IMR-90 (cell line): ENCODE measurements around the gene XYLT2. TPM values are rescaled to one million over a fixed set of nuclear protein-coding genes. Genes with fewer than 3 reads are reported as not detected.

ENCODE experiments used
- ATAC-seq: fragments of 200-7000 bp; cut with Tn5 transposase; 2 replicates; pipeline ENCODE4 v1.9.1; 2020; ENCODE audit warnings: low read depth, mild to moderate bottlenecking, moderate library complexity
- BruUV-seq: library from RNA; stranded (reverse); fragments of 400-500 nt; replicated peaks from 2 replicates; lab custom pipeline; 2021; lab: Mats Ljungman, UMichigan
- CTCF ChIA-PET: fragments of 300-600 bp; formaldehyde crosslinking; extraction: SDS; loops from one replicate; lab custom pipeline; 2021; ENCODE audit warnings: antibody characterized with exemption; lab: Yijun Ruan, JAX
- POLR2A ChIA-PET: fragments of 300-600 bp; sonication (Branson Sonifier 250); formaldehyde crosslinking; loops from one replicate; lab custom pipeline; 2022; ENCODE audit warnings: antibody characterized with exemption; ENCODE audit not compliant: unreplicated experiment; lab: Charles Lee
- DNase-seq: peaks from one replicate; pipeline ENCODE4 v3.0.0; 2013
- H2AFZ ChIP-seq: replicated peaks from 2 replicates; pipeline ENCODE3; 2013; ENCODE audit warnings: low read length, mild to moderate bottlenecking; ENCODE audit not compliant: poor library complexity
- H2AK5ac ChIP-seq: 2 replicates; pipeline ENCODE4 v1.6.1; 2013; ENCODE audit warnings: low read depth, low read length, inconsistent platforms
- H2AK9ac ChIP-seq: replicated peaks from 2 replicates; pipeline ENCODE3; 2013; ENCODE audit warnings: mild to moderate bottlenecking, low read depth, low read length, moderate library complexity; ENCODE audit not compliant: poor library complexity
- H2BK120ac ChIP-seq: 2 replicates; pipeline ENCODE4 v1.6.1; 2013; ENCODE audit warnings: low read depth, low read length, inconsistent platforms
- H2BK15ac ChIP-seq: 3 replicates; pipeline ENCODE4 v1.6.1; 2013; ENCODE audit warnings: low read depth, low read length, inconsistent platforms
- H2BK20ac ChIP-seq: 2 replicates; pipeline ENCODE4 v1.6.1; 2013; ENCODE audit warnings: low read depth, mild to moderate bottlenecking, inconsistent platforms, low read length, moderate library complexity
- H2BK5ac ChIP-seq: 2 replicates; pipeline ENCODE4 v1.6.1; 2013; ENCODE audit warnings: mild to moderate bottlenecking, low read depth, low read length, inconsistent platforms; ENCODE audit not compliant: poor library complexity, severe bottlenecking
- H3K14ac ChIP-seq: replicated peaks from 2 replicates; pipeline ENCODE4 v1.6.1; 2013; ENCODE audit warnings: low read depth, low read length, inconsistent platforms
- H3K18ac ChIP-seq: 2 replicates; pipeline ENCODE4 v1.6.1; 2013; ENCODE audit warnings: low read depth, low read length, control low read depth
- H3K23ac ChIP-seq: 2 replicates; pipeline ENCODE4 v1.6.1; 2013; ENCODE audit warnings: low read depth, low read length, inconsistent platforms
- H3K27ac ChIP-seq: 2 replicates; pipeline ENCODE4 v1.5.1; 2013; ENCODE audit warnings: mild to moderate bottlenecking, control low read depth, low read length; ENCODE audit not compliant: insufficient read depth
- H3K27me3 ChIP-seq: 2 replicates; pipeline ENCODE4 v1.6.1; 2013; ENCODE audit warnings: low read length; ENCODE audit not compliant: control insufficient read depth, insufficient read depth
- H3K36me3 ChIP-seq: 2 replicates; pipeline ENCODE4 v1.6.1; 2013; ENCODE audit warnings: low read length, mixed read lengths; ENCODE audit not compliant: control insufficient read depth, insufficient read depth
- H3K4ac ChIP-seq: 2 replicates; pipeline ENCODE4 v1.6.1; 2013; ENCODE audit warnings: low read depth, low read length, inconsistent platforms
- H3K4me1 ChIP-seq: 2 replicates; pipeline ENCODE4 v1.6.1; 2013; ENCODE audit warnings: low read length, mixed read lengths; ENCODE audit not compliant: control insufficient read depth, insufficient read depth
- H3K4me2 ChIP-seq: 2 replicates; pipeline ENCODE4 v1.6.1; 2013; ENCODE audit warnings: low read depth, mild to moderate bottlenecking, control low read depth, low read length, moderate library complexity
- H3K4me3 ChIP-seq: 2 replicates; pipeline ENCODE4 v1.5.1; 2013; ENCODE audit warnings: low read depth, mild to moderate bottlenecking, control low read depth, low read length, moderate library complexity; ENCODE audit not compliant: insufficient read depth
- H3K56ac ChIP-seq: 2 replicates; pipeline ENCODE4 v1.6.1; 2013; ENCODE audit warnings: low read length, inconsistent platforms; ENCODE audit not compliant: insufficient read depth; ENCODE audit errors: extremely low read depth
- H3K79me1 ChIP-seq, 2 experiments: 2 replicates each; pipeline ENCODE4 v1.6.1; 2013; ENCODE audit warnings: low read length in 2 of 2, inconsistent platforms in 1 of 2, low read depth in 1 of 2
- H3K9ac ChIP-seq: 2 replicates; pipeline ENCODE4 v1.6.1; 2013; ENCODE audit warnings: low read depth, low read length, control low read depth
- H3K9me1 ChIP-seq: 2 replicates; pipeline ENCODE4 v1.6.1; 2013; ENCODE audit warnings: low read length, inconsistent platforms; ENCODE audit not compliant: insufficient read depth
- H3K9me3 ChIP-seq: 2 replicates; pipeline ENCODE4 v1.6.1; 2013; ENCODE audit warnings: low read length; ENCODE audit not compliant: control insufficient read depth, insufficient read depth
- H4K20me1 ChIP-seq: 2 replicates; pipeline ENCODE4 v1.6.1; 2013; ENCODE audit warnings: low read length, inconsistent platforms; ENCODE audit not compliant: insufficient read depth
- H4K5ac ChIP-seq: 2 replicates; pipeline ENCODE4 v1.6.1; 2013; ENCODE audit warnings: mild to moderate bottlenecking, low read depth, low read length, control low read depth
- H4K8ac ChIP-seq, 2 experiments: 2 replicates each; pipeline ENCODE4 v1.6.1; 2013; ENCODE audit warnings: low read depth in 2 of 2, low read length in 2 of 2, control low read depth in 1 of 2, inconsistent platforms in 1 of 2
- H4K91ac ChIP-seq: 2 replicates; pipeline ENCODE4 v1.6.1; 2013; ENCODE audit warnings: low read depth, low read length, inconsistent platforms; ENCODE audit not compliant: insufficient read depth
- BHLHE40 ChIP-seq: fragments of 150-350 bp; IDR thresholded peaks from 2 replicates; pipeline ENCODE4 v1.6.1; 2016; ENCODE audit warnings: mild to moderate bottlenecking, low read depth, low read length
- CEBPB ChIP-seq: IDR thresholded peaks from 2 replicates; pipeline ENCODE4 v1.6.1; 2012; ENCODE audit warnings: low read depth, low read length, improper control_type of control experiment
- CHD1 ChIP-seq: IDR thresholded peaks from 2 replicates; pipeline ENCODE4 v1.6.1; 2012; ENCODE audit warnings: low read depth, low read length, improper control_type of control experiment
- ELK1 ChIP-seq: fragments of 150-350 bp; IDR thresholded peaks from 2 replicates; pipeline ENCODE4 v1.6.1; 2016; ENCODE audit warnings: low read depth, mild to moderate bottlenecking, low read length, moderate library complexity, borderline replicate concordance
- FOS ChIP-seq: fragments of 150-350 bp; IDR thresholded peaks from 2 replicates; pipeline ENCODE4 v1.6.1; 2016; ENCODE audit warnings: low read depth, low read length
- MAFK ChIP-seq: IDR thresholded peaks from 2 replicates; pipeline ENCODE4 v1.6.1; 2012; ENCODE audit warnings: low read depth, low read length, improper control_type of control experiment
- MAZ ChIP-seq: IDR thresholded peaks from 2 replicates; pipeline ENCODE4 v1.6.1; 2012; ENCODE audit warnings: low read depth, mild to moderate bottlenecking, low read length, improper control_type of control experiment, moderate library complexity, borderline replicate concordance
- MXI1 ChIP-seq: IDR thresholded peaks from 2 replicates; pipeline ENCODE4 v1.6.1; 2012; ENCODE audit warnings: low read depth, mild to moderate bottlenecking, low read length, moderate library complexity, borderline replicate concordance
- NFE2L2 ChIP-seq: fragments of 150-350 bp; IDR thresholded peaks from 2 replicates; pipeline ENCODE4 v1.6.1; 2016; ENCODE audit warnings: low read depth, mild to moderate bottlenecking, low read length
- POLR2A ChIP-seq: IDR thresholded peaks from 2 replicates; pipeline ENCODE4 v1.6.1; 2012; ENCODE audit warnings: mild to moderate bottlenecking, low read depth, low read length
- RAD21 ChIP-seq: IDR thresholded peaks from 2 replicates; pipeline ENCODE4 v1.6.1; 2012; ENCODE audit warnings: low read length, improper control_type of control experiment
- RCOR1 ChIP-seq: IDR thresholded peaks from 2 replicates; pipeline ENCODE4 v1.6.1; 2012; ENCODE audit warnings: mild to moderate bottlenecking, low read length, improper control_type of control experiment; ENCODE audit not compliant: insufficient replicate concordance
- RFX5 ChIP-seq: IDR thresholded peaks from 2 replicates; pipeline ENCODE4 v1.8.0; 2012; ENCODE audit warnings: low read depth, mild to moderate bottlenecking, low read length, moderate library complexity
- SMC3 ChIP-seq: fragments of 150-350 bp; IDR thresholded peaks from 2 replicates; pipeline ENCODE4 v1.6.1; 2016; ENCODE audit warnings: low read depth, mild to moderate bottlenecking, antibody characterized with exemption, low read length, moderate library complexity
- WGBS, 2 experiments: methylation state at CpG; one replicate each; pipeline versions ENCODE4 v1.1.5 to v1.1.7; 2013; ENCODE audit warnings: missing lambda C conversion rate in 2 of 2; ENCODE audit not compliant: insufficient read length in 1 of 2; ENCODE audit errors: extremely low coverage in 2 of 2; 5-methylcytosine and 5-hydroxymethylcytosine counted together
- dilution Hi-C: fragments of 300-500 bp; cut with HindIII; formaldehyde crosslinking; loops from one replicate; pipeline ENCODE4 v1.14.3; 2018; ENCODE audit warnings: low sequenced_read_pairs; ENCODE audit not compliant: unreplicated experiment
- in situ Hi-C: fragments of 300-500 bp; cut with MboI; formaldehyde crosslinking; loops from 3 replicates; pipeline ENCODE4 v1.14.3; 2019; ENCODE audit warnings: low sequenced_read_pairs, inconsistent platforms, mixed read lengths
- intact Hi-C: fragments of 100-400 bp; cut with micrococcal nuclease; formaldehyde crosslinking; loops from 2 replicates; pipeline ENCODE4 v1.10.0; 2022
- polyA plus RNA-seq, 3 experiments: library from polyadenylated mRNA; depleted of rRNA; stranded (reverse); fragments of >200 nt; gene quantifications; 2 replicates each; pipeline ENCODE4 v1.2.3, GENCODE V29; 2012; ENCODE audit warnings: low replicate concordance in 1 of 3
- total RNA-seq: library from RNA; depleted of rRNA; stranded (reverse); fragments of >200 nt; gene quantifications from 2 replicates; pipeline ENCODE4 v1.2.3, GENCODE V29; 2012
- TF ChIP-seq, protein P1 (sequence below): conservative IDR thresholded peaks from 2 replicates; pipeline ENCODE4 v1.5.1; 2012; ENCODE audit warnings: mild to moderate bottlenecking, low read depth, low read length, improper control_type of control experiment
- TF ChIP-seq, protein P2 (sequence below): fragments of 150-350 bp; IDR thresholded peaks from 2 replicates; pipeline ENCODE4 v1.6.1; 2017; ENCODE audit warnings: mild to moderate bottlenecking, antibody characterized with exemption, low read length, low read depth

XYLT2 gene
- total and polyA plus RNA-seq, 2 of the 4 experiments (the other 2 are of a cell fraction) = 27.7 to 31.9 TPM

- 0 out of 2 replicates have a peak overlapping the region, but pooled peaks have one; percentile 17 for H3K23ac ChIP-seq
- no peak overlapping the region for H3K18ac ChIP-seq
- ChIA-PET POLR2A (no interaction called here), CTCF (no interaction called here)
- H3K9me3 ChIP-seq = no peaks in the 10 kb centered on the region
- H4K8ac ChIP-seq = no peak overlapping the region
- peaks cover 6% of the 10 kb centered on the region; the same call in 1 of the 2 replicates for H3K9me1 ChIP-seq
- 0 out of 2 replicates have a peak overlapping the region, but pooled peaks have one; percentile 1 for H2BK20ac ChIP-seq
- no peak overlapping the region for H4K91ac ChIP-seq
- in situ Hi-C loops (loop anchor here (25.0 kb wide), 1 partner anchor 424 kb away; no protein-coding TSS in a partner anchor), intact Hi-C loops (no loop called here), dilution Hi-C loops (no loop called here)
- no peak overlapping the region for H2AK9ac ChIP-seq
- 0 out of 2 replicates have a peak overlapping the region, but pooled peaks have one; percentile 36 for H3K14ac ChIP-seq
- no peaks in the 10 kb centered on the region for H3K36me3 ChIP-seq
- peaks cover 18% of the 10 kb centered on the region for H3K27me3 ChIP-seq
- H3K4me1 ChIP-seq = peaks cover 14% of the 10 kb centered on the region
- H3K4me2 ChIP-seq = no peak overlapping the region
- DNase-seq (no peak), ATAC-seq (no peak)
- no peaks in the 10 kb centered on the region for H3K79me1 ChIP-seq
- H3K4ac ChIP-seq = no peak overlapping the region
- H2BK5ac ChIP-seq = no peak overlapping the region
- H2BK120ac ChIP-seq = no peak overlapping the region
- TF ChIP-seq SMC3 (no peak), ELK1 (no peak), BHLHE40 (no peak), MAZ (no peak), NFE2L2 (no peak), POLR2A (no peak), RCOR1 (no peak), RFX5 (no peak), MXI1 (no peak), RAD21 (no peak), FOS (no peak), CHD1 (no peak), MAFK (no peak), CEBPB (no peak)
- TF ChIP-seq, protein P1, sequence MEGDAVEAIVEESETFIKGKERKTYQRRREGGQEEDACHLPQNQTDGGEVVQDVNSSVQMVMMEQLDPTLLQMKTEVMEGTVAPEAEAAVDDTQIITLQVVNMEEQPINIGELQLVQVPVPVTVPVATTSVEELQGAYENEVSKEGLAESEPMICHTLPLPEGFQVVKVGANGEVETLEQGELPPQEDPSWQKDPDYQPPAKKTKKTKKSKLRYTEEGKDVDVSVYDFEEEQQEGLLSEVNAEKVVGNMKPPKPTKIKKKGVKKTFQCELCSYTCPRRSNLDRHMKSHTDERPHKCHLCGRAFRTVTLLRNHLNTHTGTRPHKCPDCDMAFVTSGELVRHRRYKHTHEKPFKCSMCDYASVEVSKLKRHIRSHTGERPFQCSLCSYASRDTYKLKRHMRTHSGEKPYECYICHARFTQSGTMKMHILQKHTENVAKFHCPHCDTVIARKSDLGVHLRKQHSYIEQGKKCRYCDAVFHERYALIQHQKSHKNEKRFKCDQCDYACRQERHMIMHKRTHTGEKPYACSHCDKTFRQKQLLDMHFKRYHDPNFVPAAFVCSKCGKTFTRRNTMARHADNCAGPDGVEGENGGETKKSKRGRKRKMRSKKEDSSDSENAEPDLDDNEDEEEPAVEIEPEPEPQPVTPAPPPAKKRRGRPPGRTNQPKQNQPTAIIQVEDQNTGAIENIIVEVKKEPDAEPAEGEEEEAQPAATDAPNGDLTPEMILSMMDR = no peak
- TF ChIP-seq, protein P2, sequence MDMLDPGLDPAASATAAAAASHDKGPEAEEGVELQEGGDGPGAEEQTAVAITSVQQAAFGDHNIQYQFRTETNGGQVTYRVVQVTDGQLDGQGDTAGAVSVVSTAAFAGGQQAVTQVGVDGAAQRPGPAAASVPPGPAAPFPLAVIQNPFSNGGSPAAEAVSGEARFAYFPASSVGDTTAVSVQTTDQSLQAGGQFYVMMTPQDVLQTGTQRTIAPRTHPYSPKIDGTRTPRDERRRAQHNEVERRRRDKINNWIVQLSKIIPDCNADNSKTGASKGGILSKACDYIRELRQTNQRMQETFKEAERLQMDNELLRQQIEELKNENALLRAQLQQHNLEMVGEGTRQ = no peak
- no peak overlapping the region for H3K27ac ChIP-seq
- BruUV-seq = no TSS peak
- H2BK15ac ChIP-seq = no peak overlapping the region
- no peak overlapping the region for H3K56ac ChIP-seq
- H4K5ac ChIP-seq = no peak overlapping the region
- no peak overlapping the region for H2AFZ ChIP-seq
- 0 out of 2 replicates have a peak overlapping the region, but pooled peaks have one; percentile 47 for H2AK5ac ChIP-seq
- WGBS, 2 experiments = 20% methylated on average over 1 of the region's 1 CpG; no CpG with 5 or more reads in 1 of the 2 experiments
- no peaks in the 10 kb centered on the region for H4K20me1 ChIP-seq
- H3K9ac ChIP-seq = no peak overlapping the region
- H3K4me3 ChIP-seq = no peak overlapping the region
Measured at GRCh38 chr17:50311112-50311460, 34.8 kb upstream of the XYLT2 start.
